ENCODE measurements around the gene PPME1.

- TF ChIP-seq EZH2 (IDR thresholded peaks at IDR 0.05; ENCODE audit: borderline replicate concordance, insufficient read depth, low read depth, low read length, poor library complexity, severe bottlenecking) (no peak), CTCF (IDR thresholded peaks at IDR 0.05) (no peak)
These were observed 49.3 kb downstream of the PPME1 start for GRCh38 chr11:74220376-74220775.

All from B cell (primary cell).